ENCODE results near the gene ARHGAP1. TPM values are rescaled to one million over a fixed set of nuclear protein-coding genes. Genes with fewer than 3 reads are reported as not detected.

ARHGAP1 gene
- total RNA-seq, result 100 to 1,000 TPM in 2 of 3 donors, 10 to 100 TPM in 1; 89.8 to 111 (median 102) TPM
- total RNA-seq (2013), result 31.2 TPM

DNA sequence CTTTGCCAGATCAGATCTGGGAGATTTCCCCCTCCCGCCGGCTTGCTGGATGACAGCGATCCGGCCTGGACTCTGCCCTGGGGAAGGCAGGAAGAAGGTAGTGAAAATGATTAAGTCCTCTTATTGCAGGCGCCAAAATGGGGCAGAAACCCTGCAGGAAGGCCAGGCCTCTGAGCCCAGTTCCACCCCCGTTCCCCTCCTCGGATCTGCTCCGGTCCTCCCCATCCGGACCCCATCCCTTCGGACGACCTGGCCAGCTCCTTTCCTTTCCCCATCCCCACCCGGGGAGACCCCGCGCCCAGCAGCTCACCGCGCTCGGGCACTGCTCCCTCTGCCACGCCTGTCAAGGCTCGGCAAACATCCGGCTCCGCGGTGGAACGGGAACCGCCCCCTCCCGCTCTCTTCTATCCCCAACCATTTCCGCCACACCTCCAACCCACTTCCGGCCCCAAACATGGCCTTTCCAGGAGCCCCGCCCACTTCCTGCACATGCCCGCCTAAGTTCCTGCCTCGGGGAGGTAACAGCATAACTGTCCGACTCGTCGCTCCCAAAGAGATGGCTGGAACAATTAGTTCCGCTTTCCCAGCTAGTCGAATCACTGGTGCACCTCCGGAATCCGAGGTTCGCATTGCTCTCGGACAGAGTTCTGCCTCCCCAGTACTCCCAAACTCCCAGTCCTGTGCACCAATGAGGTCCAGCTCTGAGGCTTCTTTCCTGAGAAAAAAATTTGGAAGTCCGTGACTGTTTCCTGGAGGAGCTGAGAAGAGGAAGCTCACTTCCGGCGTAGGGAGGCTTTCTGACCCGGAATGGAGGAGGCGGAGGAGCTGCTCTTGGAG lies at the start of gene ARHGAP1, which contains the start of gene ZNF408:
ARHGAP1 (minus strand) TSS at position 379 of the 837 bp plus-strand sequence. CDS start 4,512 bp downstream, outside the sequence.
ZNF408 (plus strand) TSS at position 791 of the 837 bp plus-strand sequence; CDS start at position 808, 17 bp downstream.
- Histone ChIP-seq H3K27ac (ENCODE audit: low read length) (peak within 1 kb of the TSS; percentile 53), H3K27me3 (ENCODE audit: control insufficient read depth, insufficient read depth, low read length) (no peaks in the 10 kb centered on the region), H3K9me3 (ENCODE audit: control insufficient read depth, insufficient read depth, low read length) (no peaks in the 10 kb centered on the region), H3K4me1 (ENCODE audit: control insufficient read depth, insufficient read depth, low read length) (peaks cover 44% of the 10 kb centered on the region), H3K36me3 (ENCODE audit: control insufficient read depth, insufficient read depth, low read length) (peaks cover 40% of the 10 kb centered on the region), H3K4me3 (ENCODE audit: low read length) (peak within 1 kb of the TSS; percentile 85)
- H3K4me1 Mint-ChIP-seq, result peaks cover 32 to 56% of the 10 kb centered on the region in 2 donors
- H3K9me3 Mint-ChIP-seq, result no peaks in the 10 kb centered on the region
- H3K4me3 Mint-ChIP-seq, result peak within 1 kb of the TSS; percentile 97
- intact Hi-C loops (cut with micrococcal nuclease), result loop anchor here (1.0 to 2.0 kb wide), 3 partner anchors 29 to 548 kb away; partner anchors contain the start of gene ACP2
- 0% methylated on average over 44 of the region's 44 CpGs for whole genome bisulfite sequencing (ENCODE audit: insufficient coverage)
- no peaks in the 10 kb centered on the region for H3K27me3 Mint-ChIP-seq (ENCODE audit: low read depth in 2 of 2)
- DNase-seq, result peak; percentile 97 to 100
- H3K36me3 Mint-ChIP-seq, result no peaks in the 10 kb centered on the region
- ATAC-seq, result peak; percentile 97 to 99 (median 98)
- peak within 1 kb of the TSS; percentile 84 to 94 for H3K27ac Mint-ChIP-seq
- TF ChIP-seq, protein P1, sequence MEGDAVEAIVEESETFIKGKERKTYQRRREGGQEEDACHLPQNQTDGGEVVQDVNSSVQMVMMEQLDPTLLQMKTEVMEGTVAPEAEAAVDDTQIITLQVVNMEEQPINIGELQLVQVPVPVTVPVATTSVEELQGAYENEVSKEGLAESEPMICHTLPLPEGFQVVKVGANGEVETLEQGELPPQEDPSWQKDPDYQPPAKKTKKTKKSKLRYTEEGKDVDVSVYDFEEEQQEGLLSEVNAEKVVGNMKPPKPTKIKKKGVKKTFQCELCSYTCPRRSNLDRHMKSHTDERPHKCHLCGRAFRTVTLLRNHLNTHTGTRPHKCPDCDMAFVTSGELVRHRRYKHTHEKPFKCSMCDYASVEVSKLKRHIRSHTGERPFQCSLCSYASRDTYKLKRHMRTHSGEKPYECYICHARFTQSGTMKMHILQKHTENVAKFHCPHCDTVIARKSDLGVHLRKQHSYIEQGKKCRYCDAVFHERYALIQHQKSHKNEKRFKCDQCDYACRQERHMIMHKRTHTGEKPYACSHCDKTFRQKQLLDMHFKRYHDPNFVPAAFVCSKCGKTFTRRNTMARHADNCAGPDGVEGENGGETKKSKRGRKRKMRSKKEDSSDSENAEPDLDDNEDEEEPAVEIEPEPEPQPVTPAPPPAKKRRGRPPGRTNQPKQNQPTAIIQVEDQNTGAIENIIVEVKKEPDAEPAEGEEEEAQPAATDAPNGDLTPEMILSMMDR (IDR thresholded peaks at IDR 0.05), result no peak

DNA sequence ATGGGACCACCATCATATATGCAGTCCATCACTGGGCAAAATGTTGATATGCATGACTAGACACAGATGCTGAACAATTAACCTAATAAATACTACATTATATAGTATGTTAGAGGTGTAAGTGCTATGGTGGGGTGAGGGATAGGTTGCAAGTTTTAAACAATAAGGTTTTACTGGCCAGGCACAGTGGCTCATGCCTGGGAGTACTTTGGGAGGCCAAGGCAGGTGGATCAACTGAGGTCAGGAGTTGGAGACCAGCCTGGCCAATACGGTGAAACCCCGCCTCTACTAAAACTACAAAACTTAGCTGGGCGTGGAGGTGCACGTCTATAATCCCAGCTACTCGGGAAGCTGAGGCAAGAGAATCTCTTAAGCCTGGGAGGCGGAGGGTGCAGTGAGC lies 46.7 kb upstream of the ARHGAP1 start:
- peaks cover 71% of the 10 kb centered on the region for H3K36me3 ChIP-seq (ENCODE audit: control insufficient read depth, insufficient read depth, low read length)
- DNase-seq (no peak), ATAC-seq (no peak)
- no peaks in the 10 kb centered on the region for H3K9me3 ChIP-seq (ENCODE audit: control insufficient read depth, insufficient read depth, low read length)
- H3K4me1 Mint-ChIP-seq, result no peaks in the 10 kb centered on the region
- H3K27ac Mint-ChIP-seq, result no peak overlapping the region
- H3K27me3 Mint-ChIP-seq (ENCODE audit: low read depth in 2 of 2), result no peaks in the 10 kb centered on the region
- no peaks in the 10 kb centered on the region for H3K27me3 ChIP-seq (ENCODE audit: control insufficient read depth, insufficient read depth, low read length)
- no peak overlapping the region for H3K4me3 Mint-ChIP-seq
- 97% methylated on average over 6 of the region's 6 CpGs for WGBS (ENCODE audit: insufficient coverage)
- no peaks in the 10 kb centered on the region for H3K9me3 Mint-ChIP-seq
- TF ChIP-seq, protein P1 (IDR thresholded peaks at IDR 0.05), result no peak
- peaks cover 59% of the 10 kb centered on the region for H3K36me3 Mint-ChIP-seq
- H3K4me1 ChIP-seq (ENCODE audit: control insufficient read depth, insufficient read depth, low read length), result no peaks in the 10 kb centered on the region
- intact Hi-C loops (cut with micrococcal nuclease), result no loop called here
- H3K27ac ChIP-seq (ENCODE audit: low read length), result no peak overlapping the region
- H3K4me3 ChIP-seq (ENCODE audit: low read length), result no peak overlapping the region

DNA sequence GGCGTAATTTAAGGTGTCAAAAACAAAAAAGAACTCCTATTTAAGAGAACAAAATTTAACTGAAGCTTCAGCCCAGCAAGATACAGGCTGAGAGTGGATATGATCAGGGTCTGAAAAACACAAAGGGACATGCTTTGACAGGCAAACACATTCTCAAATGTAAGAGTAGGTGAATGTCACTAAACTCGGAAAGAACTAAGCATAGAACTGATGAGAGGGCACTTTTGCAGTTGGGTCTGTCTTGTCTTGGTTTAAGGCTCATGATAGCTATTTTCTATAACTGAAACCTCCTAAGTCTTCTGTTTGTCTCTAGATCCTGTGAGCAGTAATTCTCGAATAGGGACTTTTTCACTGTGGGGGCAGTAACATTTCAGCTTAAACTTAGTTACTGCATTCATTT lies 45.6 kb upstream of the ARHGAP1 start:
- H3K36me3 Mint-ChIP-seq, result peaks cover 56% of the 10 kb centered on the region

More for the DNA sequence above, 45.6 kb upstream of the ARHGAP1 start:
- ATAC-seq (no peak), DNase-seq (no peak)
- no peak overlapping the region for H3K4me3 Mint-ChIP-seq
- H3K4me1 Mint-ChIP-seq, result no peaks in the 10 kb centered on the region
- no peaks in the 10 kb centered on the region for H3K4me1 ChIP-seq (ENCODE audit: control insufficient read depth, insufficient read depth, low read length)
- H3K27me3 ChIP-seq (ENCODE audit: control insufficient read depth, insufficient read depth, low read length), result no peaks in the 10 kb centered on the region
- no peaks in the 10 kb centered on the region for H3K27me3 Mint-ChIP-seq (ENCODE audit: low read depth in 2 of 2)
- intact Hi-C loops (cut with micrococcal nuclease), result no loop called here
- H3K9me3 Mint-ChIP-seq, result no peaks in the 10 kb centered on the region
- no peak overlapping the region for H3K27ac Mint-ChIP-seq
- peaks cover 69% of the 10 kb centered on the region for H3K36me3 ChIP-seq (ENCODE audit: control insufficient read depth, insufficient read depth, low read length)
- no peaks in the 10 kb centered on the region for H3K9me3 ChIP-seq (ENCODE audit: control insufficient read depth, insufficient read depth, low read length)
- no peak overlapping the region for H3K27ac ChIP-seq (ENCODE audit: low read length)
- 100% methylated on average over 2 of the region's 3 CpGs for WGBS (ENCODE audit: insufficient coverage)
- TF ChIP-seq, protein P1 (IDR thresholded peaks at IDR 0.05), result no peak
- H3K4me3 ChIP-seq (ENCODE audit: low read length), result no peak overlapping the region

All from natural killer cell (primary cell).